ENCODE measurements around the gene ENOPH1. TPM values are rescaled to one million over a fixed set of nuclear protein-coding genes. Genes with fewer than 3 reads are reported as not detected.
"Not testable (repeated sequence)": the region's sequence is repeated elsewhere in the genome, so short reads cannot be mapped to it uniquely, and the experiment has no call there.

Gene ENOPH1
- total RNA-seq, 1 experiment from 2014 or later = 78.3 TPM

DNA sequence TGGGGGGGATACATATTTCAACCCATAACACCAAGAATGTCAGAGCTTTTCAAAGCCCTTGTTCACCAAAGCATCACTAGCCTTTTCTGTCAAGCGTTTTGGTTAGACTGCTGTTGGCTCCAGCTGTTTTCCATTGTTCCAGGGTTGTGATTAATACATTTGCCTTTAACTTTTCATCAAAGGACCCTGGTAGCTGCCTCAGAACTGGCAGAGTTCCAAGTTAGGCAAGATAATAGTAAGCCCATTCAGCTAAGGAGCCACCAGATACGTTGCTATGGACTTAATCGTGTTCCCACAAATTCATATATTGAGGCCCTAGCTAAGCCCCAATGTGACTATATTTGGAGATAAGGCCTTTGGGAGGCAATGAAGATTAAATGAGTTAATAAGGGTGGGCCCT is 37.1 kb downstream of the ENOPH1 start:
- ATAC-seq (no peak), DNase-seq (ENCODE audit: low spot score) (no peak)
- ChIA-PET POLR2A (no interaction called here), CTCF (interaction anchor here (0.9 to 1.0 kb wide), 2 partner anchors 272 to 275 kb away, joined by 3 read pairs; no protein-coding TSS in a partner anchor)
- peaks cover 10% of the 10 kb centered on the region for H3K9me3 Mint-ChIP-seq
- H3K4me1 Mint-ChIP-seq = no peaks in the 10 kb centered on the region
- TF ChIP-seq, protein P1, sequence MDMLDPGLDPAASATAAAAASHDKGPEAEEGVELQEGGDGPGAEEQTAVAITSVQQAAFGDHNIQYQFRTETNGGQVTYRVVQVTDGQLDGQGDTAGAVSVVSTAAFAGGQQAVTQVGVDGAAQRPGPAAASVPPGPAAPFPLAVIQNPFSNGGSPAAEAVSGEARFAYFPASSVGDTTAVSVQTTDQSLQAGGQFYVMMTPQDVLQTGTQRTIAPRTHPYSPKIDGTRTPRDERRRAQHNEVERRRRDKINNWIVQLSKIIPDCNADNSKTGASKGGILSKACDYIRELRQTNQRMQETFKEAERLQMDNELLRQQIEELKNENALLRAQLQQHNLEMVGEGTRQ (CRISPR knock-in tag; IDR thresholded peaks at IDR 0.05) = no peak
- TF ChIP-seq ZNF671 (CRISPR knock-in tag; IDR thresholded peaks at IDR 0.05) = no peak
- TF ChIP-seq SP1 (CRISPR knock-in tag; conservative IDR thresholded peaks at IDR 0.05) = no peak
- TF ChIP-seq IRF1 (CRISPR knock-in tag; IDR thresholded peaks at IDR 0.05) = no peak
- no peak for TF ChIP-seq ZNF416 (CRISPR knock-in tag; IDR thresholded peaks at IDR 0.05)
- no peak for TF ChIP-seq SMAD4 (CRISPR knock-in tag; IDR thresholded peaks at IDR 0.05)
- no peak for TF ChIP-seq PRRX2 (CRISPR knock-in tag; IDR thresholded peaks at IDR 0.05)
- TF ChIP-seq FOXK1 (CRISPR knock-in tag; IDR thresholded peaks at IDR 0.05) = no peak
- no peak for TF ChIP-seq OVOL2 (CRISPR knock-in tag; IDR thresholded peaks at IDR 0.05; ENCODE audit: borderline replicate concordance)
- TF ChIP-seq ATF2 (CRISPR knock-in tag; IDR thresholded peaks at IDR 0.05; ENCODE audit: borderline replicate concordance, low read depth) = no peak
- no peak for TF ChIP-seq GTF2I (CRISPR knock-in tag; conservative IDR thresholded peaks at IDR 0.05)
- TF ChIP-seq, protein P2, sequence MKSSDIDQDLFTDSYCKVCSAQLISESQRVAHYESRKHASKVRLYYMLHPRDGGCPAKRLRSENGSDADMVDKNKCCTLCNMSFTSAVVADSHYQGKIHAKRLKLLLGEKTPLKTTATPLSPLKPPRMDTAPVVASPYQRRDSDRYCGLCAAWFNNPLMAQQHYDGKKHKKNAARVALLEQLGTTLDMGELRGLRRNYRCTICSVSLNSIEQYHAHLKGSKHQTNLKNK (CRISPR knock-in tag; IDR thresholded peaks at IDR 0.05) = no peak
- no peaks in the 10 kb centered on the region for H3K27me3 Mint-ChIP-seq (ENCODE audit: low read depth)
- no peak overlapping the region for H3K4me3 Mint-ChIP-seq
- H3K27ac Mint-ChIP-seq = no peak overlapping the region
- H3K36me3 Mint-ChIP-seq = peaks cover 23% of the 10 kb centered on the region

DNA sequence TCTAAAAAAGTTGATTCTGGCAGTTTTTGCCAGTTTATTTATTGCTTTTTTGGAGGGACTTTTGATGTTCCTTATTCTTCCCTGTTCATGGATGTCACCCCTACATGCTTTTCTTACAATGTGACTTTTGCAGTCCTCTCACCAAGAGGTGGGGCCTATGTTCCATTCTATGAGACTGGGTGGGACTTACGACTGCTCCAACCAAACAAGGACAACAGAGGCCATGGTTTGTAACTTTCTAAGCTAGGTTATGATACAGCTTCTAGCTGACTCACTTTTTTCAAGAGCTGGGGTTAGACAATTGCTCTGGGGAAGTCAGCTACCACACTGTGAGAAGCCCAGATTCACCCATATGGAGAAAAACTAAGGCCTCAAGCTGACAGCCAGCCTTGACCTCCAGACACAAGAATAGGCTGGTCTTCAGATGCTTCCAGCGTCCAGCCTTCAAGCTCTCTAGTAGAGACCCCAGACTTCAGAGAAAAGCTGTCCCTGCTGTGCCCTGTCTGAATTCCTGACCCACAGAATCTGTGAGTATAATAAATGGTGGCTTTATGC is 39.5 kb downstream of the ENOPH1 start:
- Mint-ChIP-seq H3K4me1 (peaks cover 2% of the 10 kb centered on the region), H3K27ac (no peak overlapping the region), H3K9me3 (peaks cover 10% of the 10 kb centered on the region), H3K27me3 (ENCODE audit: low read depth) (no peaks in the 10 kb centered on the region), H3K4me3 (no peak overlapping the region), H3K36me3 (peaks cover 11% of the 10 kb centered on the region)
- no peak for TF ChIP-seq ZNF512 (CRISPR knock-in tag; IDR thresholded peaks at IDR 0.05; ENCODE audit: borderline replicate concordance)
- TF ChIP-seq TEAD4 (CRISPR knock-in tag; IDR thresholded peaks at IDR 0.05) = no peak
- no peak for TF ChIP-seq ZNF138 (CRISPR knock-in tag; conservative IDR thresholded peaks at IDR 0.05)
- TF ChIP-seq, protein P2 (CRISPR knock-in tag; IDR thresholded peaks at IDR 0.05) = no peak
- TF ChIP-seq GRHL2 (CRISPR knock-in tag; IDR thresholded peaks at IDR 0.05; ENCODE audit: insufficient replicate concordance, severe bottlenecking) = no peak
- no peak for TF ChIP-seq HMGXB4 (CRISPR knock-in tag; IDR thresholded peaks at IDR 0.05)
- TF ChIP-seq RORB (CRISPR knock-in tag; IDR thresholded peaks at IDR 0.05) = no peak
- TF ChIP-seq HMGA2 (CRISPR knock-in tag; IDR thresholded peaks at IDR 0.05) = no peak
- TF ChIP-seq TCF7 (CRISPR knock-in tag; IDR thresholded peaks at IDR 0.05; ENCODE audit: low read depth) = no peak
- CTCF ChIA-PET = interaction anchor here (0.6 to 2.0 kb wide), 3 partner anchors 85 to 377 kb away, joined by 3 to 12 read pairs (median 4); no protein-coding TSS in a partner anchor
- ATAC-seq (peak; percentile 68), DNase-seq (ENCODE audit: low spot score) (no peak)
- POLR2A ChIA-PET = interaction anchor here (0.7 kb wide), 1 partner anchor 19 kb away, joined by 3 read pairs; no protein-coding TSS in a partner anchor

- H3K27ac Mint-ChIP-seq; ATAC-seq; H3K9me3 Mint-ChIP-seq; POLR2A ChIA-PET; H3K36me3 Mint-ChIP-seq; H3K27me3 Mint-ChIP-seq (ENCODE audit: low read depth); H3K4me3 Mint-ChIP-seq; DNase-seq (ENCODE audit: low spot score): not testable (repeated sequence)
- H3K4me1 Mint-ChIP-seq = peaks cover 14% of the 10 kb centered on the region
- CTCF ChIA-PET = interaction anchor here (0.7 to 1.5 kb wide), 6 partner anchors 10 to 270 kb away, joined by 3 to 8 read pairs (median 4); no protein-coding TSS in a partner anchor
Measured at GRCh38 chr4:82473080-82473479, 42.7 kb downstream of the ENOPH1 start.

Measured in WTC11 (cell line).